Epidermal melanocyte (primary cell): ENCODE measurements around the gene COQ3.

Experiments
- DNase-seq: peaks from one replicate; pipeline ENCODE4 v3.0.0; 2011; ENCODE audit warnings: low spot score; ENCODE audit not compliant: insufficient read length

The COQ3 gene

GRCh38 chr6:99334526-99335127 lies 59.4 kb downstream of the COQ3 start:
- DNase-seq = peak; percentile 37

GRCh38 chr6:99333068-99333467 lies 60.9 kb downstream of the COQ3 start:
- no peak for DNase-seq

- DNase-seq = no peak
Observed at GRCh38 chr6:99331531-99331930, 62.5 kb downstream of the COQ3 start.

GRCh38 chr6:99330159-99330558 lies 63.8 kb downstream of the COQ3 start:
- DNase-seq = peak; percentile 61

GRCh38 chr6:99324996-99325395 lies 69.0 kb downstream of the COQ3 start:
- DNase-seq = no peak
